Colonic mucosa (tissue), 4 donors: ENCODE data around the gene NLRP1. TPM values are rescaled to one million over a fixed set of nuclear protein-coding genes. Genes with fewer than 3 reads are reported as not detected.

Experiments used
- DNase-seq: peaks from one replicate; pipeline ENCODE4 v3.0.0-alpha.2; 2020
- H3K27ac ChIP-seq: fragments of 200-600 bp; one replicate; pipeline ENCODE4 v1.8.0; 2021
- H3K27me3 ChIP-seq: fragments of 200-600 bp; one replicate; pipeline ENCODE4 v1.8.0; 2021
- H3K36me3 ChIP-seq: fragments of 200-600 bp; one replicate; pipeline ENCODE4 v1.8.0; 2021
- H3K4me1 ChIP-seq: fragments of 200-600 bp; one replicate; pipeline ENCODE4 v1.8.0; 2021; ENCODE audit warnings: mild to moderate bottlenecking
- H3K4me3 ChIP-seq: fragments of 200-600 bp; one replicate; pipeline ENCODE4 v1.8.0; 2021
- H3K9ac ChIP-seq, 2 donors: one replicate each; pipeline ENCODE4 v1.7.0; 2013; ENCODE audit warnings: control low read depth in 2 of 2, low read depth in 2 of 2, low read length in 2 of 2
- H3K9me3 ChIP-seq: fragments of 200-600 bp; one replicate; pipeline ENCODE4 v1.8.0; 2021
- intact Hi-C: fragments of 100-400 bp; cut with DNase I; formaldehyde crosslinking; loops from one replicate; pipeline ENCODE4 v1.14.1; 2022
- total RNA-seq, 2 donors: library from RNA; stranded (reverse); fragmentation: NEBNext Ultra II Directional in 1 of 2; extraction: Animal tissue kit (Norgen Biotek cat#: 25700) in 1 of 2; gene quantifications; one replicate each; pipeline ENCODE4 v1.2.1, GENCODE V29; 2021
- TF ChIP-seq, protein P1 (sequence below): fragments of 200-600 bp; IDR thresholded peaks from one replicate; pipeline ENCODE4 v1.8.0; 2022; ENCODE audit warnings: antibody characterized with exemption, mild to moderate bottlenecking
- donor health status: healthy.
- donor health status: DM: no; HTN: no; CAD: no.
- donor health status: DM: no; HTN: no; CAD: no.

Gene NLRP1
- total RNA-seq, 2 donors from 2014 or later: 5.1 to 7.2 TPM

DNA sequence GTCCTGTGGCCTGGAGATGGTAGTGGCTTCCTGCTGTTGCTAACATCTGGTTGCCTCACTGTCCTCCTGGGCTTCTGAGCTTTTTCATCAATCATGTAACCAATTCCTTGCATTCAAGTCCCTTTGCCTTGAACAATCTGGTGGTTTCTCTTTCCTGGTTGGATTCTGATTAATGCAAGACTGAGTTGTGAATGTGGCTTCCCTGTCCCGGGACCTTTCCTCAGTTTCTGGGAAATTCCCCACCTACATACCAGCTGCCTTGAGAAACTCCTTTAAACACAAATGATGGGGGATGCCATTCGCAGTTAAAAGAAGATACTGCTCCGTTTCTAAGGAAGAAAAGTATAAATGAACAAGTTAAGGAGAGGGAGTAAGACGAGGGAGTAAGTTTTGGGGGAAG is 39.9 kb upstream of the NLRP1 start:
- DNase-seq: no peak
- intact Hi-C loops: no loop called here
- Histone ChIP-seq H3K27ac (no peak overlapping the region), H3K9me3 (no peaks in the 10 kb centered on the region), H3K36me3 (no peaks in the 10 kb centered on the region), H3K4me1 (no peaks in the 10 kb centered on the region), H3K27me3 (no peaks in the 10 kb centered on the region), H3K9ac (no peak overlapping the region), H3K4me3 (no peak overlapping the region)
- TF ChIP-seq, protein P1, sequence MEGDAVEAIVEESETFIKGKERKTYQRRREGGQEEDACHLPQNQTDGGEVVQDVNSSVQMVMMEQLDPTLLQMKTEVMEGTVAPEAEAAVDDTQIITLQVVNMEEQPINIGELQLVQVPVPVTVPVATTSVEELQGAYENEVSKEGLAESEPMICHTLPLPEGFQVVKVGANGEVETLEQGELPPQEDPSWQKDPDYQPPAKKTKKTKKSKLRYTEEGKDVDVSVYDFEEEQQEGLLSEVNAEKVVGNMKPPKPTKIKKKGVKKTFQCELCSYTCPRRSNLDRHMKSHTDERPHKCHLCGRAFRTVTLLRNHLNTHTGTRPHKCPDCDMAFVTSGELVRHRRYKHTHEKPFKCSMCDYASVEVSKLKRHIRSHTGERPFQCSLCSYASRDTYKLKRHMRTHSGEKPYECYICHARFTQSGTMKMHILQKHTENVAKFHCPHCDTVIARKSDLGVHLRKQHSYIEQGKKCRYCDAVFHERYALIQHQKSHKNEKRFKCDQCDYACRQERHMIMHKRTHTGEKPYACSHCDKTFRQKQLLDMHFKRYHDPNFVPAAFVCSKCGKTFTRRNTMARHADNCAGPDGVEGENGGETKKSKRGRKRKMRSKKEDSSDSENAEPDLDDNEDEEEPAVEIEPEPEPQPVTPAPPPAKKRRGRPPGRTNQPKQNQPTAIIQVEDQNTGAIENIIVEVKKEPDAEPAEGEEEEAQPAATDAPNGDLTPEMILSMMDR: no peak

DNA sequence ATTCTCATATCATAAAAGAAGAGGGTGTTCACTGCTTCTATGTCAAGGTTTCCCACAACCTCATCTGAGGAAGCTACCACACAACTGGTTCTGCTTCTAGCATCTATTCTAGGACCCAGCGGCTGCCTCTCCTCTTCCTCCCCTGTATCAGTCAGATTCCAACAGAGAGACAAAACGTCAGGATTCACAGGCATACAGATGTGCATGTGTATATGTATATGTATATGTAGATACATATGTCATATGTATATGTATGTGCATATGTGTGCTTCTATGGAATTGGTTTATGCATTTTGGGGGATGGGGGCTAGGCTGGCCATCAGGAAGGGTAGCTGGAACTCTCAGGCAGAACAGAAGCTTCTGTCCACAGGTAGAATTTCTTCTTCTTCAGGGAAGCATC is 37.4 kb upstream of the NLRP1 start:
- no peak overlapping the region for H3K27ac ChIP-seq

DNA sequence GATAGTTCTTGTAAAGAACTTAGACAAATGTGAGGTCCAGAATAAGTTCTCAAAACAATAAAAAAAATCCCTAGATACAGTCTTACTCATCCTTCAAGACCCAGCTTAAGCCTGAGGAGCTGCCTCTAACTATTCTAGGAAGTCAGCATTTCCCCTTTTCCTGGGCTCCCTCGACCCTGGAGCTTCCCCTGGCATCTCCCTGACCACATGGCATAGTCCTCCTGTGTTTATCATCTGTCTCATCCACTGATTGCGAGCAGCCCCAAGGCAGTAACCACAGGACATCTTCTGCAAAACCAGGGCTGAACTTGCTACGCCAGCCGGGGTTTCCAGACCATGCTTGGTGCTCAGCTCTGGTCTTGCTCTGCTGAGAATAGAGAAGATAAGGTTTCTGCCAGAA is 36.7 kb upstream of the NLRP1 start:
- Histone ChIP-seq H3K9ac (no peak overlapping the region), H3K27ac (no peak overlapping the region), H3K27me3 (no peaks in the 10 kb centered on the region), H3K4me1 (no peaks in the 10 kb centered on the region), H3K4me3 (no peak overlapping the region), H3K36me3 (no peaks in the 10 kb centered on the region), H3K9me3 (no peaks in the 10 kb centered on the region)
- intact Hi-C loops: no loop called here
- no peak for DNase-seq
- TF ChIP-seq, protein P1: no peak

More for the DNA sequence above, 37.4 kb upstream of the NLRP1 start:
- Histone ChIP-seq H3K27me3 (no peaks in the 10 kb centered on the region), H3K4me3 (no peak overlapping the region), H3K36me3 (no peaks in the 10 kb centered on the region), H3K9ac (no peak overlapping the region), H3K9me3 (no peaks in the 10 kb centered on the region), H3K4me1 (no peaks in the 10 kb centered on the region)
- DNase-seq: no peak
- TF ChIP-seq, protein P1: no peak
- intact Hi-C loops: no loop called here

DNA sequence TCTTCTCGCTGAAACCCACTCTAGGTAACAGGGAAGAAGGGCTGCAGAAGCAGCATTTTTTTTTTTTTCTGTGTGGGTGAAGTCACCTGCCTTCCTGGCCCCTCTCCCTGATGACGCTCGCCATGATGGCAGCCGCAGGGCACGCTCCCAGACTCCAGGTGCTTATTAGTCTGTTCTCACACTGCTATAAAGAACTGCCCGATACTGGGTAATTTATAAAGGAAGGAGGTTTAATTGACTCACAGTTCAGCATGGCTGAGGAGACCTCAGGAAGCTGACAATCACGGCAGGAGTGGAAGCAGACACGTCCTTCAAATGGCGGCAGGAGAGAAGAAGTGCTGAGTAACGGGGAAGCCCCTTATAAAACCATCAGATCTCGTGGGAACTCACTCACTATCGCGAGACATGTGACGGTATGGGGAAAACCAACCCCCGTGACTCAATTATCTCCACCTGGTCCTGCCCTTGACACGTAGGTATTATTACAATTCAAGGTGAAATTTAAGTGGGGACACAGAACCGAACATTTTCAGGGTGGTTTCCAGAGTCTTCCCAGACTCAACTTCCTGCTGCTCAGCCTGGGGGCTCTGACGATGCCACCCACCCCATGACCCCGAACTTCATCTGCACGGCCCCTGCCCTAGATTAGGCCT is 34.9 kb upstream of the NLRP1 start:
- Histone ChIP-seq H3K4me1 (no peaks in the 10 kb centered on the region), H3K27ac (no peak overlapping the region), H3K27me3 (no peaks in the 10 kb centered on the region), H3K9ac (no peak overlapping the region), H3K9me3 (no peaks in the 10 kb centered on the region), H3K4me3 (no peak overlapping the region), H3K36me3 (no peaks in the 10 kb centered on the region)
- DNase-seq: no peak
- intact Hi-C loops: no loop called here
- TF ChIP-seq, protein P1: no peak

DNA sequence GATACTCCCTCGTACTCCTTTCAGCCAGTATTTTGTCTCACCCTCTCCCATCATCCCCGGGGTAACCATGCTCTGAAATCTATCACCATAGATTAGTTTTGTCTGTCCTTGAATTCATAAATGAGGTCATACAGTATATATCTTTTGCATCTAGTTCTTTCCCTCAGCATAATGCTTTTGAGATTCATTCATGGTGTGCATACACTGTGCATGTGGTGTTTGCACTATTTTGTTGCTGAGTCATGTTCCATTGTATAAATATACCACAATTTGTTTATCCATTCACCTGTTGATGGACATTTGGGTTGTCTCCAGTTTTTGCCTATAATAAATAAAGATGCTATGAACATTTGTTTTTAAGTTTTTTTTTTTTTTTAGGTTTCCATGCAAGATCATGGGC is 34.2 kb upstream of the NLRP1 start:
- no peak for DNase-seq
- H3K27me3 ChIP-seq: no peaks in the 10 kb centered on the region
- no peaks in the 10 kb centered on the region for H3K36me3 ChIP-seq
- no peak overlapping the region for H3K4me3 ChIP-seq
- no peaks in the 10 kb centered on the region for H3K4me1 ChIP-seq
- H3K27ac ChIP-seq: no peak overlapping the region
- intact Hi-C loops: no loop called here
- H3K9me3 ChIP-seq: no peaks in the 10 kb centered on the region
- TF ChIP-seq, protein P1: no peak
- H3K9ac ChIP-seq: no peak overlapping the region
